ENCODE measurements around the gene CARTPT.

CARTPT gene

DNA sequence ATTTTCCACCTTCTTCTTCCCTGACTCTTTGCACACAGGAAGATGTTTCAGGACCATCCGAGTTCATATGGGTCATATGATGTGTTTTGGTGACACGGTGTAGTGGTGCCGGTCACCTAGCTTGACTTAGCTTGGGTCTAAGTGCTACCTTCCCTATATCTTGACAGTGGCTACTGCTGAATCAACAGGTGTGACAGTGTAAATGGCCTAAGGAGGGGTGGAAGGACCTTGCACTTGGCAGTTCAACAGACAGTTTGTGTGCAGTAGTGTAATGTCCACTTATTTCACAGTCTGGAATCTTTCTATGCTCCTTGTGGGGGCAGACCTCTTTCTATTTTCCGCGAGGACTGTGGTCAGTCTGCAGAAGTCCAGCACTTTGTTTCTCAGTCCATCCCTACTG, 43.8 kb downstream of the CARTPT start:
- no peak for TF ChIP-seq MAX (IDR thresholded peaks at IDR 0.05; ENCODE audit: low read depth, low read length)
- H3K4me3 ChIP-seq (ENCODE audit: low read depth, low read length): no peak overlapping the region
- no peak for DNase-seq (ENCODE audit: low read depth)

- DNase-seq (ENCODE audit: low read depth): no peak
- TF ChIP-seq MYC (IDR thresholded peaks at IDR 0.05; ENCODE audit: low read depth, low read length): no peak
- H3K4me3 ChIP-seq (ENCODE audit: low read depth, low read length): no peak overlapping the region
These were observed 48.6 kb downstream of the CARTPT start for GRCh38 chr5:71767661-71768060.

DNA sequence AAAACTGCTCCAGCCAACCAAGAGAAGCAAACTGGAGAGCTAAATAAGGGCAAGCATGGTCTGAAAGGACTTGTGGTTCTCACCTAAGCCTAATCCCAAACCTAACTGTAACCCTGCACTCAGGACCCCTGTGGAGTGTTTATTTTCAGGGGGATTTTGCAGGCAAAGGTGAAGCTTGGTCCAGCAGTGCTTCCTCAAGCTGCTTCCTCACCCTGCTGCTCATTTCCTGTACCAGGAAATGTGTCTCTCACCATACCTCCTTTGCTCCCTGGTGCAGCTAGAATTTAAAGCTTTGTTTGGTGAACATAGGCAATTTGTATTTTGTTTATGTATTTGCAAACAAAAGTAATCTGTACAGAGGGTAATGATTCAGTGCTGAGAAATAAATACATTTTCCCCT, 50.2 kb downstream of the CARTPT start:
- H3K4me3 ChIP-seq (ENCODE audit: low read depth, low read length): no peak overlapping the region
- no peak for TF ChIP-seq POLR2A (IDR thresholded peaks at IDR 0.05; ENCODE audit: extremely low read depth, insufficient read length)
- no peak for TF ChIP-seq MYC (IDR thresholded peaks at IDR 0.05; ENCODE audit: low read depth, low read length)
- TF ChIP-seq, protein P1, sequence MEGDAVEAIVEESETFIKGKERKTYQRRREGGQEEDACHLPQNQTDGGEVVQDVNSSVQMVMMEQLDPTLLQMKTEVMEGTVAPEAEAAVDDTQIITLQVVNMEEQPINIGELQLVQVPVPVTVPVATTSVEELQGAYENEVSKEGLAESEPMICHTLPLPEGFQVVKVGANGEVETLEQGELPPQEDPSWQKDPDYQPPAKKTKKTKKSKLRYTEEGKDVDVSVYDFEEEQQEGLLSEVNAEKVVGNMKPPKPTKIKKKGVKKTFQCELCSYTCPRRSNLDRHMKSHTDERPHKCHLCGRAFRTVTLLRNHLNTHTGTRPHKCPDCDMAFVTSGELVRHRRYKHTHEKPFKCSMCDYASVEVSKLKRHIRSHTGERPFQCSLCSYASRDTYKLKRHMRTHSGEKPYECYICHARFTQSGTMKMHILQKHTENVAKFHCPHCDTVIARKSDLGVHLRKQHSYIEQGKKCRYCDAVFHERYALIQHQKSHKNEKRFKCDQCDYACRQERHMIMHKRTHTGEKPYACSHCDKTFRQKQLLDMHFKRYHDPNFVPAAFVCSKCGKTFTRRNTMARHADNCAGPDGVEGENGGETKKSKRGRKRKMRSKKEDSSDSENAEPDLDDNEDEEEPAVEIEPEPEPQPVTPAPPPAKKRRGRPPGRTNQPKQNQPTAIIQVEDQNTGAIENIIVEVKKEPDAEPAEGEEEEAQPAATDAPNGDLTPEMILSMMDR (IDR thresholded peaks at IDR 0.05; ENCODE audit: low read depth, low read length): no peak
- no peak for TF ChIP-seq MAX (IDR thresholded peaks at IDR 0.05; ENCODE audit: low read depth, low read length)
- no peak for DNase-seq (ENCODE audit: low read depth)

- no peak for DNase-seq (ENCODE audit: low read depth)
- no peak overlapping the region for H3K4me3 ChIP-seq (ENCODE audit: low read depth, low read length)
- TF ChIP-seq MAX (IDR thresholded peaks at IDR 0.05; ENCODE audit: low read depth, low read length): no peak
- TF ChIP-seq, protein P1 (IDR thresholded peaks at IDR 0.05; ENCODE audit: low read depth, low read length): no peak
- TF ChIP-seq MYC (IDR thresholded peaks at IDR 0.05; ENCODE audit: low read depth, low read length): no peak
- TF ChIP-seq POLR2A (IDR thresholded peaks at IDR 0.05; ENCODE audit: extremely low read depth, insufficient read length): no peak
These were observed 51.3 kb downstream of the CARTPT start for GRCh38 chr5:71770381-71770780.
